Endometrial microvascular endothelial cells (primary cell): Measurements from ENCODE around the gene KCTD15. TPM values are rescaled to one million over a fixed set of nuclear protein-coding genes. Genes with fewer than 3 reads are reported as not detected.

ENCODE experiments used
- in situ Hi-C: cut with HindIII; loops from 2 replicates; pipeline ENCODE4 v1.10.0; 2017; ENCODE audit warnings: low sequenced_read_pairs, low pct_unique_long_range_greater_than_20kb; ENCODE audit errors: inconsistent ontology term
- total RNA-seq: library from RNA; depleted of rRNA; stranded (reverse); fragments of >200 nt; gene quantifications from one replicate; pipeline ENCODE4 v1.2.3, GENCODE V29; 2015; ENCODE audit errors: inconsistent ontology term

KCTD15 gene
- total RNA-seq, 1 donor from 2014 or later: 51.5 TPM

- in situ Hi-C loops: loop anchor here (10.0 kb wide), 1 partner anchor 354 kb away; no protein-coding TSS in a partner anchor
Measured at GRCh38 chr19:33769208-33769607, 27.5 kb upstream of the KCTD15 start.

DNA sequence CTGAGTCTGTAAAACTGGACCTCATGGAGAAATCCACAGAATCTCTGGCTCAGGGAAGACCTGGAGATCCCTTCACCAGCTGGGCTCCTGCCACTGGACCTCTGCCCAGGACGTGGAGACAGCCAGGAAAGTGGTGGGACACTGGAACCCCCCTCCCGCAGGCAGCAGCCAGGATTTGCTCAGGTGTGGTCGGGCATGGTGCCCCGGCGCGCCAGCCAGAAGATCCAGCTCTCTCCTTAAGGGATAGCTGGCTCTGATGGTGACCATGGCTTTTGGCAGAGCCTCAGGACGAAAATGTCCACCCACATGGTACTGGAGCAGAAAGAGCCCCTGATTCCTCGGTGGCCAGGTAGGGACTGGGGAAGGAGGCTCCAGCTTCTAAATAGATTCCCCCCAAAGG is 26.6 kb upstream of the KCTD15 start:
- in situ Hi-C loops: no loop called here

GRCh38 chr19:33771384-33772101 is 25.1 kb upstream of the KCTD15 start:
- in situ Hi-C loops: no loop called here

- in situ Hi-C loops: no loop called here
Measured at GRCh38 chr19:33772102-33772857, 24.4 kb upstream of the KCTD15 start.

DNA sequence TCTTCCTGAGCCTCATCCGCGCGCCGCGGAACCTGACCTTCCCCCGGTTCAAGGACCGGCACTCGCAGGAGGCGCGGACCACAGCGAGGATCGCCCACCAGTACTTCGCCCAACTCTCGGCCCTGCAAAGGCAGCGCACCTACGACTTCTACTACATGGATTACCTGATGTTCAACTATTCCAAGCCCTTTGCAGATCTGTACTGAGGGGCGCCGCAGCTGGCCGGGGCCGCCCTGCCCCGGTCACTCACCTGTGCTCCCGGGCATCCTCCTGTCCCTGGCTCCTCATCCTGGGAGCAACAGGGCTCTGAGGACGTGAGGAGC is 23.9 kb upstream of the KCTD15 start:
- in situ Hi-C loops: no loop called here

GRCh38 chr19:33773704-33774624 is 22.7 kb upstream of the KCTD15 start:
- in situ Hi-C loops: no loop called here

- in situ Hi-C loops: no loop called here
Measured at GRCh38 chr19:33774751-33775150, 21.9 kb upstream of the KCTD15 start.

DNA sequence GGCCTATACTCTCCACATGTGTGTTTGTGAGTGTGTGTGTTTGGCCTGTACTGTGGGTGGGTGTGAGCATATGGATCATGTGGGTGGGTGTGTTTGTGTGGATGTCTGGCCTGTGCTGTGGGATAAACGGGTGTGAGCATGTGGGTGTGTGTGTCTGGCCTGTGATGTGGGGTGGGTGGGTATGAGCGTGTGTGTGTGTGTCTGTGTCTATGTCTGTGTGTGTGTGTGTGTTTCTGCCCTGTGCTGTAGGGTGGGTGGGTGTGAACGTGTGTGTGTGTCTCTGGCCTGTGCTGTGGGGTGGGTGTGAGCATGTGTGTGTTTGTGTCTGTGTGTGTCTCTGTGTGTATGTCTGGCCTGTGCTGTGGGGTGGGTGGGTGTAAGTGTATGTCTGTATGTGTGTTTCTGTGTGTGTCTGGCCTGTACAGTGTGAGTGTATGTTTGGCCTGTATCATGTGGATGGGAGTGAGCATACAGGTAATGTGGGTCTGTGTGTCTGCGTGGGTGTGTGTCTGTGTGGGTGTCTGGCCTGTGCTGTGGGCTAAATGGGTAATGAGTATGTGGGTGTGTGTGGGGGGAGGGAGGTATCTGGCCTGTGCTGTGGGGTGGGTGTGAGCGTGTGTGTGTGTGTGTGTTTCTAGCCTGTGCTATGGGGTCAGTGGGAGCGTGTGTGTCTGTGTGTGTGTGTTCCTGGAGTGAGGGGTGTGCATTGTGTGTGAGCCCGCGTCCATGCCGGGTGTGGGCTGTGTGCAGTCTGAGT is 20.8 kb upstream of the KCTD15 start:
- in situ Hi-C loops: no loop called here

- in situ Hi-C loops: no loop called here
Measured at GRCh38 chr19:33777351-33777750, 19.3 kb upstream of the KCTD15 start.

DNA sequence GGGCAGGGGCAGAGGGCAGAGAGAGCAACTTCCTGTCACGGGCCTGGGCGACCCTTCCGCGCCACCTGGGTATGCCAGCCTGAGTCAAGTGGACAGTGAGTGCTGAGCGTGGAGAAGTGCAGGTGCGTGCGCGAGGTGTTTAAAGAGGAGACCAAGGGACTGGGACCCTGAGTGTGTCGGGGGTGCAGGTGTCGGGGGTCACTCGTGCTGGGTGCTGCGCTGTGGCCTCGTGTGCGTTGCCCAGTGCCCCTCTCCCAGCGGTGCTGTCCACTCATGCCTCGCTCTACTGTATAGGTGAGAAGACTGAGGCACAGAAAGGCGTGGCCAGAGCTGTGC is 18.9 kb upstream of the KCTD15 start:
- in situ Hi-C loops: no loop called here

- in situ Hi-C loops: no loop called here
Measured at GRCh38 chr19:33778089-33778791, 18.4 kb upstream of the KCTD15 start.

GRCh38 chr19:33779849-33780248 is 16.8 kb upstream of the KCTD15 start:
- in situ Hi-C loops: no loop called here

DNA sequence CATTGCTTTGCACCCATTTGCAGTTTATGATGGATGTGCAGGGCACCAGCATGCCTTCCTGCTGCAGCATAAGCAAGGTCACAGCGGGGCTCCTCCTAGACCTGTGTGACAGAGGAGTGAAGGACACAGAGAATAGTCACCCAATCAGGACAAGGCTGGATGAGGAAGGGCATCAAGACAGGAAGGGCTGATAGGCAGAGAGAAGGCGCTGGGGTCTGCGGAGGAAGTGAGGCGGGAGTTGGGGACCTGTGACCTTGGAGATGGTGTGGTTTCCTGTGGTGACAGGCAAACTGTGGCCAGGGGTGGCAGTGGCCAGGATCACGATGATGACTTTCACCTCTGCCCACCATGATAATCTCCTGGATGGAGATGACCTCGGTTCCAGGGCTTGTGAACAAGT is 16.4 kb upstream of the KCTD15 start:
- in situ Hi-C loops: no loop called here

DNA sequence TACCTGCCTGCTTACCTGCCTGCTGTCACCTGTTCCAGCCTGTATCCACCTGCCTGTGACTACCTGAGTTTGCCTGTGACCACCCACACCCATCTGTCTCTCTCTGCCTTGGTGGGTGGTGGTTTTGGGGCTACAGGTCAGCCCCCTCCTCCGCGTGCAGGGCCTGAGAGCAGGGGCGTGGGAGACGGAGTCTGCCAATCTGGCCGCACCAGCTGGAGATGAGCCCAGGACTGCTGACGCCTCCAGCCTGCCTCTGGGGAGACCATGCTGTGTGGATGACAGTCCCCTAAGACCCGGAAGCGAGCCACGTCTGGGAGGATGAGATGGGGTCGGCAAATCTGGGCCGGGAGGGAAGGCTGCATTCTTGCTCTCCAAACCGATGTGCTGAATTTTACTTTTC is 15.9 kb upstream of the KCTD15 start:
- in situ Hi-C loops: no loop called here

GRCh38 chr19:33781415-33781935 is 15.2 kb upstream of the KCTD15 start:
- in situ Hi-C loops: no loop called here

GRCh38 chr19:33781996-33782395 is 14.7 kb upstream of the KCTD15 start:
- in situ Hi-C loops: no loop called here

GRCh38 chr19:33784432-33784831 is 12.2 kb upstream of the KCTD15 start:
- in situ Hi-C loops: no loop called here

DNA sequence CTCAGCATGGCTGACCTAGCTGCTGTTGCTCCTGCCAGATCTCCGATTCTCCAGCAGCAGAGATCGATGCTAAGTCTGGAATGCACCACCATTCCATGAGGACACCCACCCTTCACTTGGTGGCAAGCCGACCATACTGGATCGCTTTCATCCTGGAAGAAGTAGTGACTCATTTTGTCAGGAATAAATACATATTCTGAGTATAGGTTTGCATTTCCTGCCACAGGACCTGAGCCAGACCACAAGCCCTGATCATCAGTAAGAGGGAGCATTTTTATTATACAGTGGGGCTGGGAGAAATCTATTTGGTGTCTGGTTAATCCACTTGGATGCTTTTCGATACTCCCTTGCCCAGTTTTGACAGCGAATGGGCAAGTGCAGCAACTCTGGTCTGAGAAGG is 10.9 kb upstream of the KCTD15 start:
- in situ Hi-C loops: no loop called here
